ENCODE data around the gene LPAR1. TPM values are rescaled to one million over a fixed set of nuclear protein-coding genes. Genes with fewer than 3 reads are reported as not detected.
A peak's percentile ranks its signal among the peaks of the same experiment; 100 is the strongest.

Gene LPAR1
- total and polyA plus RNA-seq, 10 donors: 8.1 to 63.8 (median 34.4) TPM

GRCh38 chr9:111039231-111039906 lies 1.1 kb upstream of the LPAR1 start:
- TF ChIP-seq POLR2AphosphoS5 (IDR thresholded peaks at IDR 0.05) (no peak), POLR2A (IDR thresholded peaks at IDR 0.05) (no peak)
- TF ChIP-seq, protein P1, sequence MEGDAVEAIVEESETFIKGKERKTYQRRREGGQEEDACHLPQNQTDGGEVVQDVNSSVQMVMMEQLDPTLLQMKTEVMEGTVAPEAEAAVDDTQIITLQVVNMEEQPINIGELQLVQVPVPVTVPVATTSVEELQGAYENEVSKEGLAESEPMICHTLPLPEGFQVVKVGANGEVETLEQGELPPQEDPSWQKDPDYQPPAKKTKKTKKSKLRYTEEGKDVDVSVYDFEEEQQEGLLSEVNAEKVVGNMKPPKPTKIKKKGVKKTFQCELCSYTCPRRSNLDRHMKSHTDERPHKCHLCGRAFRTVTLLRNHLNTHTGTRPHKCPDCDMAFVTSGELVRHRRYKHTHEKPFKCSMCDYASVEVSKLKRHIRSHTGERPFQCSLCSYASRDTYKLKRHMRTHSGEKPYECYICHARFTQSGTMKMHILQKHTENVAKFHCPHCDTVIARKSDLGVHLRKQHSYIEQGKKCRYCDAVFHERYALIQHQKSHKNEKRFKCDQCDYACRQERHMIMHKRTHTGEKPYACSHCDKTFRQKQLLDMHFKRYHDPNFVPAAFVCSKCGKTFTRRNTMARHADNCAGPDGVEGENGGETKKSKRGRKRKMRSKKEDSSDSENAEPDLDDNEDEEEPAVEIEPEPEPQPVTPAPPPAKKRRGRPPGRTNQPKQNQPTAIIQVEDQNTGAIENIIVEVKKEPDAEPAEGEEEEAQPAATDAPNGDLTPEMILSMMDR (IDR thresholded peaks at IDR 0.05 in 8 of 11, conservative IDR thresholded peaks at IDR 0.05 in 3 of 11): no peak
- 24 to 51% (median 40%) methylated on average over 21 to 23 of the region's 23 CpGs for WGBS, 5 donors
- no peaks in the 10 kb centered on the region for H3K36me3 ChIP-seq
- intact Hi-C loops (cut with DNase I; ENCODE audit: low total_unique reads): no loop called here
- peaks cover 0 to 61% (median 41%) of the 10 kb centered on the region in 7 donors for H3K27me3 ChIP-seq (replicated peaks in 1 of 7)
- H3K27ac ChIP-seq: peak overlapping the region in 7 of 8 donors; percentile 61 to 88 (median 84)
- peak; percentile 67 for DNase-seq
- peaks cover 5 to 42% (median 20%) of the 10 kb centered on the region in 6 donors for H3K4me1 ChIP-seq
- peaks cover 0 to under 1% (median 0%) of the 10 kb centered on the region in 8 donors for H3K9me3 ChIP-seq
- peak overlapping the region in 6 of 8 donors; percentile 29 to 69 (median 48) for H3K4me3 ChIP-seq

DNA sequence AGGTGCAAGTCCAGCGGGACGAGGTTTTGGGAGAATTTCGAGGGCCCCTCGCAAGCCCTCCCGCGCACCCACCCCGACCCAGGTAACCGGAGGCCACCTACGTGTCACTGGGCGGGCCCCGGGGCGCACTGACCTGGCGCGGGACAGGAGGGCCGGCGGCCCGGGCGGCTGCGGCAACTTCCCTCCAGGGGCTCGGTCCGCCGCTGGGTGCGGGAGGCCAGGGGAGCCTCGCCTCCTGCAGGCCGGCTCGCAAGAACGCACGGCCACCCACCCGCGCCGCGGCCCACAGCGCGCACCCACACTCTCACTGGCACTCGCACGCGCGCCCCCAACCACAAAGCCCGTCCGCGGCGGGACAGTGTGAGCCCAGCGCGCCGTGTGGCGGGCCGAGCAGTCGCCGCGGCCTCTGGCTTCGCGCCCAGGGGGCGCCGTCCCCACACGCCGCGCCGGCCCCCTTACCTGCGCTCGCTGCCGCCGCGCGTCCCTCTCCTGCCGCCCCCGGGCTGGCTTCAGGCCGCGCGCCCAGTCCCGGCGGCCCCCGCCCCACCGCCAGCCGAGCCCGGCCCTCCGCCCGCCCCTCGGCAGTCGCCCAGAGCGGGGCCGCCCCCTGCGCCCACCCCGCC lies 451 bp downstream of the LPAR1 start:
- Histone ChIP-seq H3K27ac (peak overlapping the region in 7 of 8 donors; percentile 77 to 88 (median 84)), H3K4me1 (peaks cover 5 to 42% (median 20%) of the 10 kb centered on the region in 6 donors), H3K36me3 (no peaks in the 10 kb centered on the region), H3K9me3 (no peaks in the 10 kb centered on the region), H3K4me3 (peak overlapping the region; percentile 17 to 69 (median 38)), H3K27me3 (replicated peaks in 1 of 7) (peaks cover 0 to 71% (median 41%) of the 10 kb centered on the region in 7 donors)
- WGBS, 5 donors: 1 to 2% (median 1%) methylated on average over 19 to 83 of the region's 83 CpGs
- peak; percentile 83 for DNase-seq
- intact Hi-C loops (cut with DNase I; ENCODE audit: low total_unique reads): no loop called here
- TF ChIP-seq POLR2AphosphoS5 (IDR thresholded peaks at IDR 0.05) (peak in 1 of 3 donors; percentile 10), POLR2A (IDR thresholded peaks at IDR 0.05) (no peak)
- TF ChIP-seq, protein P1 (IDR thresholded peaks at IDR 0.05 in 8 of 11, conservative IDR thresholded peaks at IDR 0.05 in 3 of 11): peak in 1 of 11 experiments; percentile 26

GRCh38 chr9:111037356-111037707 lies 938 bp downstream of the LPAR1 start:
- peak overlapping the region in 7 of 8 donors; percentile 77 to 88 (median 84) for H3K27ac ChIP-seq
- H3K4me3 ChIP-seq: peak overlapping the region; percentile 17 to 69 (median 38)
- 9 to 12% (median 10%) methylated on average over 13 of the region's 13 CpGs for WGBS, 5 donors
- DNase-seq: no peak
- peaks cover 5 to 42% (median 20%) of the 10 kb centered on the region in 6 donors for H3K4me1 ChIP-seq
- TF ChIP-seq POLR2A (IDR thresholded peaks at IDR 0.05) (no peak), POLR2AphosphoS5 (IDR thresholded peaks at IDR 0.05) (no peak)
- TF ChIP-seq, protein P1 (IDR thresholded peaks at IDR 0.05 in 8 of 11, conservative IDR thresholded peaks at IDR 0.05 in 3 of 11): no peak
- no peaks in the 10 kb centered on the region for H3K36me3 ChIP-seq
- peaks cover 0 to 76% (median 41%) of the 10 kb centered on the region in 7 donors for H3K27me3 ChIP-seq (replicated peaks in 1 of 7)
- intact Hi-C loops (cut with DNase I; ENCODE audit: low total_unique reads): no loop called here
- H3K9me3 ChIP-seq: no peaks in the 10 kb centered on the region

DNA sequence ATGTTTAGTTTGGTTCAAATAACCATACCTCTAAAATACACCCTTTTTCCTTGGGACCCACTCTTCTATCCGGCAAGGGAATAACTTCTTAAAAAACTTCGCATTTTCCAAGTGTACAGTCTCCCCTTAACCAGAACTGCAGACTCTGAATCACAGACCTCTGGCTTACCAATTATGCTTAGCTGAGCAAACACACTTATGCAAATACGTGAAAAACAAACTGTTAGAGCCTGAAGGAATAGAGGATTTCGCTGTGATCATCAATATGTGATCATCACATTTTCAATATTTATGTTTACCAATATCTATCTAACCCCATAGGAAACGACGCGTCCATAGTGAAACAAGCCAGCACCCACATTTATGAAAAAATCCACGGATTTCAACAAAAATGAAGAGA lies 1.3 kb downstream of the LPAR1 start:
- TF ChIP-seq, protein P1 (IDR thresholded peaks at IDR 0.05 in 8 of 11, conservative IDR thresholded peaks at IDR 0.05 in 3 of 11): no peak
- TF ChIP-seq POLR2AphosphoS5 (IDR thresholded peaks at IDR 0.05) (no peak), POLR2A (IDR thresholded peaks at IDR 0.05) (no peak)
- peak overlapping the region in 7 of 8 donors; percentile 24 to 69 (median 47) for H3K4me3 ChIP-seq
- peaks cover 5 to 42% (median 20%) of the 10 kb centered on the region in 6 donors for H3K4me1 ChIP-seq
- intact Hi-C loops (cut with DNase I; ENCODE audit: low total_unique reads): no loop called here
- H3K27me3 ChIP-seq (replicated peaks in 1 of 7): peaks cover 0 to 80% (median 41%) of the 10 kb centered on the region in 7 donors
- 40 to 49% (median 45%) methylated on average over 8 of the region's 8 CpGs for WGBS, 5 donors
- DNase-seq: no peak
- peak overlapping the region in 7 of 8 donors; percentile 77 to 88 (median 84) for H3K27ac ChIP-seq
- H3K9me3 ChIP-seq: no peaks in the 10 kb centered on the region
- H3K36me3 ChIP-seq: no peaks in the 10 kb centered on the region
